HAP-1 (cell line): ENCODE results near the gene BPIFA1.

Experiments used
- DNase-seq, 2 experiments: peaks; one replicate each; pipeline ENCODE4 v3.0.0-alpha.2; 2016 to 2020; ENCODE audit warnings: low spot score in 2 of 2
- H3K27me3 ChIP-seq: fragments of 250-450 bp; sonication (Bioruptor Pico); 2 replicates; pipeline ENCODE4 v1.5.1; 2020; ENCODE audit warnings: low read depth, mild to moderate bottlenecking, moderate library complexity
- H3K36me3 ChIP-seq: fragments of 250-450 bp; sonication (Bioruptor Pico); replicated peaks from 2 replicates; pipeline ENCODE4 v1.5.1; 2020; ENCODE audit warnings: mild to moderate bottlenecking
- H3K4me1 ChIP-seq: fragments of 250-450 bp; sonication (Bioruptor Pico); 2 replicates; pipeline ENCODE4 v1.5.1; 2020; ENCODE audit warnings: mild to moderate bottlenecking
- H3K4me3 ChIP-seq: fragments of 250-450 bp; sonication (Bioruptor Pico); 2 replicates; pipeline ENCODE4 v1.5.1; 2020; ENCODE audit warnings: mild to moderate bottlenecking, moderate library complexity
- H3K9me3 ChIP-seq: fragments of 250-450 bp; sonication (Bioruptor Pico); 2 replicates; pipeline ENCODE4 v1.5.1; 2020; ENCODE audit warnings: mild to moderate bottlenecking, moderate library complexity
- in situ Hi-C: fragments of 300-500 bp; cut with MboI; formaldehyde crosslinking; loops from 3 replicates; pipeline ENCODE4 v1.14.3; 2020; ENCODE audit warnings: low sequenced_read_pairs, inconsistent platforms, mixed read lengths

Gene BPIFA1

GRCh38 chr20:33276303-33277113, 40.7 kb downstream of the BPIFA1 start:
- H3K9me3 ChIP-seq: no peaks in the 10 kb centered on the region
- no peaks in the 10 kb centered on the region for H3K36me3 ChIP-seq
- peaks cover 9% of the 10 kb centered on the region for H3K4me1 ChIP-seq
- in situ Hi-C loops: no loop called here
- no peak for DNase-seq
- H3K27me3 ChIP-seq: no peaks in the 10 kb centered on the region
- H3K4me3 ChIP-seq: no peak overlapping the region

GRCh38 chr20:33277471-33278441, 42.0 kb downstream of the BPIFA1 start:
- peaks cover 9% of the 10 kb centered on the region for H3K4me1 ChIP-seq
- no peaks in the 10 kb centered on the region for H3K27me3 ChIP-seq
- no peak overlapping the region for H3K4me3 ChIP-seq
- peak; percentile 23 to 27 for DNase-seq
- H3K9me3 ChIP-seq: no peaks in the 10 kb centered on the region
- no peaks in the 10 kb centered on the region for H3K36me3 ChIP-seq
- in situ Hi-C loops: no loop called here

- H3K27me3 ChIP-seq: no peaks in the 10 kb centered on the region
- no peak overlapping the region for H3K4me3 ChIP-seq
- peaks cover 9% of the 10 kb centered on the region for H3K4me1 ChIP-seq
- no peaks in the 10 kb centered on the region for H3K36me3 ChIP-seq
- H3K9me3 ChIP-seq: no peaks in the 10 kb centered on the region
- no peak for DNase-seq
- in situ Hi-C loops: no loop called here
These were observed 42.9 kb downstream of the BPIFA1 start for GRCh38 chr20:33278700-33279099.

GRCh38 chr20:33279261-33279910, 43.6 kb downstream of the BPIFA1 start:
- H3K9me3 ChIP-seq: no peaks in the 10 kb centered on the region
- no peaks in the 10 kb centered on the region for H3K27me3 ChIP-seq
- no peak overlapping the region for H3K4me3 ChIP-seq
- in situ Hi-C loops: no loop called here
- peaks cover 9% of the 10 kb centered on the region for H3K4me1 ChIP-seq
- no peaks in the 10 kb centered on the region for H3K36me3 ChIP-seq
- DNase-seq: no peak

- in situ Hi-C loops: loop anchor here (10.0 kb wide), 1 partner anchor 185 kb away; no protein-coding TSS in a partner anchor
These were observed 44.3 kb downstream of the BPIFA1 start for GRCh38 chr20:33280000-33280680.

GRCh38 chr20:33280775-33281174, 45.0 kb downstream of the BPIFA1 start:
- no peak for DNase-seq
- Histone ChIP-seq H3K4me1 (peaks cover 9% of the 10 kb centered on the region), H3K36me3 (no peaks in the 10 kb centered on the region), H3K9me3 (no peaks in the 10 kb centered on the region), H3K4me3 (no peak overlapping the region), H3K27me3 (no peaks in the 10 kb centered on the region)
- in situ Hi-C loops: loop anchor here (10.0 kb wide), 1 partner anchor 186 kb away; no protein-coding TSS in a partner anchor

More at GRCh38 chr20:33280000-33280680, 44.3 kb downstream of the BPIFA1 start:
- DNase-seq: no peak
- H3K27me3 ChIP-seq: no peaks in the 10 kb centered on the region
- no peaks in the 10 kb centered on the region for H3K36me3 ChIP-seq
- H3K9me3 ChIP-seq: no peaks in the 10 kb centered on the region
- peaks cover 9% of the 10 kb centered on the region for H3K4me1 ChIP-seq
- no peak overlapping the region for H3K4me3 ChIP-seq

- H3K9me3 ChIP-seq: no peaks in the 10 kb centered on the region
- H3K4me1 ChIP-seq: peaks cover 9% of the 10 kb centered on the region
- no peak for DNase-seq
- H3K27me3 ChIP-seq: no peaks in the 10 kb centered on the region
- in situ Hi-C loops: loop anchor here (10.0 kb wide), 1 partner anchor 187 kb away; no protein-coding TSS in a partner anchor
- H3K4me3 ChIP-seq: no peak overlapping the region
- H3K36me3 ChIP-seq: no peaks in the 10 kb centered on the region
These were observed 45.9 kb downstream of the BPIFA1 start for GRCh38 chr20:33281550-33282146.

- in situ Hi-C loops: loop anchor here (10.0 kb wide), 1 partner anchor 188 kb away; no protein-coding TSS in a partner anchor
- no peak for DNase-seq
- Histone ChIP-seq H3K4me1 (peaks cover 9% of the 10 kb centered on the region), H3K27me3 (no peaks in the 10 kb centered on the region), H3K9me3 (no peaks in the 10 kb centered on the region), H3K4me3 (no peak overlapping the region), H3K36me3 (no peaks in the 10 kb centered on the region)
These were observed 46.6 kb downstream of the BPIFA1 start for GRCh38 chr20:33282196-33282934.

- no peaks in the 10 kb centered on the region for H3K27me3 ChIP-seq
- no peak within 1 kb of the TSS for H3K4me3 ChIP-seq
- DNase-seq: no peak
- H3K9me3 ChIP-seq: no peaks in the 10 kb centered on the region
- H3K36me3 ChIP-seq: no peaks in the 10 kb centered on the region
- H3K4me1 ChIP-seq: peaks cover 5% of the 10 kb centered on the region
- in situ Hi-C loops: loop anchor here (10.0 kb wide), 1 partner anchor 188 kb away; no protein-coding TSS in a partner anchor
These were observed 47.3 kb downstream of the BPIFA1 start, which contains the start of gene BPIFB1 for GRCh38 chr20:33282991-33283555. BPIFB1 (plus strand) TSS chr20:33283214; CDS start chr20:33286074, 2,860 bp downstream.

GRCh38 chr20:33284284-33284683, 48.5 kb downstream of the BPIFA1 start:
- no peaks in the 10 kb centered on the region for H3K4me1 ChIP-seq
- DNase-seq: no peak
- H3K4me3 ChIP-seq: no peak overlapping the region
- H3K36me3 ChIP-seq: no peaks in the 10 kb centered on the region
- in situ Hi-C loops: loop anchor here (10.0 kb wide), 1 partner anchor 189 kb away; no protein-coding TSS in a partner anchor
- H3K27me3 ChIP-seq: no peaks in the 10 kb centered on the region
- no peaks in the 10 kb centered on the region for H3K9me3 ChIP-seq

GRCh38 chr20:33284937-33285336, 49.1 kb downstream of the BPIFA1 start:
- Histone ChIP-seq H3K27me3 (no peaks in the 10 kb centered on the region), H3K9me3 (no peaks in the 10 kb centered on the region), H3K36me3 (no peaks in the 10 kb centered on the region), H3K4me3 (no peak overlapping the region), H3K4me1 (no peaks in the 10 kb centered on the region)
- no peak for DNase-seq
- in situ Hi-C loops: loop anchor here (10.0 kb wide), 1 partner anchor 190 kb away; no protein-coding TSS in a partner anchor
